ENCODE measurements around the gene TMEM184A. TPM values are rescaled to one million over a fixed set of nuclear protein-coding genes. Genes with fewer than 3 reads are reported as not detected.

TMEM184A gene
- total and polyA plus RNA-seq, 2 of the 13 experiments (the other 11 are each of a cell fraction or from before 2014, with no cell fraction given) = 9.5 to 20.4 TPM

DNA sequence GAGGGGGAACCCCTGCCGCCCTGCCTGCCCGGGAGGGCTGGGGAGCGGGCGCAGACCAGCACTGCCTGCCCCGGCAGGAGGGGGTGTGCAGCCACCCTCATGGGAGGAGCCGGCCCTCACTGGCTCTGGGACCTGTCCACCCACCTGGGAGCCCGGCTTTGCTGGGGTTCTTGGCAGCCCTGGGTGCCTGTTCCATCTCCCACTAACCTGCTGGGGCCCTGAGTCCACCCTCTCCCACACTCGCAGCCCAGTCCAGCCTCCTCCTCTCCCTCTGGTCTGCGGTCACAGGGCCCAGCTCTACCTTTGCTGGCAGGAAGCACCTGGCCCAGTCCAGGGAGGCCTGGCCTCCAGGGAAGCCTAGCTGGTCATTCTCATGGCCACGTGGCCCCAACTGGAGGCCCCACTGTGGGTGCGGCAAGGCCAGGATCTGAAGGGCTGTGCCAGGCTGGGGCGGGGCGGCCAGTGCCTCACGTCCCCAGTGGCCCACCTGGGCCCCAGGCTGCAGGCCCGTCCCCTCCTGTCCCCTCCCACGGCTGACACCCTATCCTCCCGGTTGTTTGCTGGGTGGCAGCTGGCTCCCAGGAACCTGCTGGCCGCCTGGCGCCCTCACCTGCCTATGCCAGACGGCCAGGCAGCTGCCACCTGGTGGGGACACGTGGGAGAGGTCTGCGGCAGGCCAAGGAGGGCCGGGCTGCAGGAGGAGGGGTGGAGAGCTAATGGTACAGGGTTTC is at the start of gene TMEM184A (continued):
- TF ChIP-seq, protein P1, sequence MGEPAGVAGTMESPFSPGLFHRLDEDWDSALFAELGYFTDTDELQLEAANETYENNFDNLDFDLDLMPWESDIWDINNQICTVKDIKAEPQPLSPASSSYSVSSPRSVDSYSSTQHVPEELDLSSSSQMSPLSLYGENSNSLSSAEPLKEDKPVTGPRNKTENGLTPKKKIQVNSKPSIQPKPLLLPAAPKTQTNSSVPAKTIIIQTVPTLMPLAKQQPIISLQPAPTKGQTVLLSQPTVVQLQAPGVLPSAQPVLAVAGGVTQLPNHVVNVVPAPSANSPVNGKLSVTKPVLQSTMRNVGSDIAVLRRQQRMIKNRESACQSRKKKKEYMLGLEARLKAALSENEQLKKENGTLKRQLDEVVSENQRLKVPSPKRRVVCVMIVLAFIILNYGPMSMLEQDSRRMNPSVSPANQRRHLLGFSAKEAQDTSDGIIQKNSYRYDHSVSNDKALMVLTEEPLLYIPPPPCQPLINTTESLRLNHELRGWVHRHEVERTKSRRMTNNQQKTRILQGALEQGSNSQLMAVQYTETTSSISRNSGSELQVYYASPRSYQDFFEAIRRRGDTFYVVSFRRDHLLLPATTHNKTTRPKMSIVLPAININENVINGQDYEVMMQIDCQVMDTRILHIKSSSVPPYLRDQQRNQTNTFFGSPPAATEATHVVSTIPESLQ (CRISPR knock-in tag; conservative IDR thresholded peaks at IDR 0.05) = no peak
- TF ChIP-seq EEA1 (CRISPR knock-in tag; IDR thresholded peaks at IDR 0.05; ENCODE audit: borderline replicate concordance) (0 out of 2 replicates have a peak, but pooled peaks have one; percentile 59), SIN3A (IDR thresholded peaks at IDR 0.05; ENCODE audit: borderline replicate concordance, low read depth, low read length) (peak; percentile 89; the same call in 1 of the 2 replicates), ARID2 (CRISPR knock-in tag; IDR thresholded peaks at IDR 0.05; ENCODE audit: borderline replicate concordance) (no peak), ZIK1 (CRISPR knock-in tag; IDR thresholded peaks at IDR 0.05; ENCODE audit: borderline replicate concordance, low read depth) (peak; percentile 77; the same call in 1 of the 2 replicates), ZNF343 (CRISPR knock-in tag; IDR thresholded peaks at IDR 0.05) (0 out of 2 replicates have a peak, but pooled peaks have one; percentile 28), ZNF101 (CRISPR knock-in tag; IDR thresholded peaks at IDR 0.05; ENCODE audit: borderline replicate concordance, low read depth) (no peak), IKZF1 (IDR thresholded peaks at IDR 0.05) (no peak), ZNF317 (CRISPR knock-in tag; IDR thresholded peaks at IDR 0.05) (peak; percentile 63; the same call in 1 of the 2 replicates), TCF7 (IDR thresholded peaks at IDR 0.05; ENCODE audit: low read depth) (no peak), ATM (IDR thresholded peaks at IDR 0.05; ENCODE audit: borderline replicate concordance) (no peak), KDM2A (CRISPR knock-in tag; IDR thresholded peaks at IDR 0.05; ENCODE audit: borderline replicate concordance, low read depth) (peak; percentile 81), ZNF788 (CRISPR knock-in tag; IDR thresholded peaks at IDR 0.05; ENCODE audit: borderline replicate concordance) (no peak), NCOA5 (CRISPR knock-in tag; IDR thresholded peaks at IDR 0.05) (no peak), ZNF792 (CRISPR knock-in tag; IDR thresholded peaks at IDR 0.05) (peak; percentile 79; the same call in 1 of the 2 replicates), ZNF333 (CRISPR knock-in tag; IDR thresholded peaks at IDR 0.05; ENCODE audit: borderline replicate concordance) (0 out of 2 replicates have a peak, but pooled peaks have one; percentile 78)
- TF ChIP-seq, protein P2, sequence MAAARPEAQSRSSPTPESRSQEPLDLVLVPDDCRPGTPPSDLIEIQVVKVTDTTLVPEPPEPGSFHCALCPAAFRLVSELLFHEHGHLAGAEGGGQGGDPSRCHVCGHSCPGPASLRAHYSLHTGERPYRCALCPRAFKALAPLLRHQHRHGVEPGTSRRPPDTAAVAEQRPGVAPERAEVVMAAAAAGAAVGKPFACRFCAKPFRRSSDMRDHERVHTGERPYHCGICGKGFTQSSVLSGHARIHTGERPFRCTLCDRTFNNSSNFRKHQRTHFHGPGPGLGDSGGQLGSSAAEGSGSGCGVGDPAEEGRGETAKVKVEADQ (CRISPR knock-in tag; IDR thresholded peaks at IDR 0.05; ENCODE audit: borderline replicate concordance) = 0 out of 2 replicates have a peak, but pooled peaks have one; percentile 44
- TF ChIP-seq, protein P3, sequence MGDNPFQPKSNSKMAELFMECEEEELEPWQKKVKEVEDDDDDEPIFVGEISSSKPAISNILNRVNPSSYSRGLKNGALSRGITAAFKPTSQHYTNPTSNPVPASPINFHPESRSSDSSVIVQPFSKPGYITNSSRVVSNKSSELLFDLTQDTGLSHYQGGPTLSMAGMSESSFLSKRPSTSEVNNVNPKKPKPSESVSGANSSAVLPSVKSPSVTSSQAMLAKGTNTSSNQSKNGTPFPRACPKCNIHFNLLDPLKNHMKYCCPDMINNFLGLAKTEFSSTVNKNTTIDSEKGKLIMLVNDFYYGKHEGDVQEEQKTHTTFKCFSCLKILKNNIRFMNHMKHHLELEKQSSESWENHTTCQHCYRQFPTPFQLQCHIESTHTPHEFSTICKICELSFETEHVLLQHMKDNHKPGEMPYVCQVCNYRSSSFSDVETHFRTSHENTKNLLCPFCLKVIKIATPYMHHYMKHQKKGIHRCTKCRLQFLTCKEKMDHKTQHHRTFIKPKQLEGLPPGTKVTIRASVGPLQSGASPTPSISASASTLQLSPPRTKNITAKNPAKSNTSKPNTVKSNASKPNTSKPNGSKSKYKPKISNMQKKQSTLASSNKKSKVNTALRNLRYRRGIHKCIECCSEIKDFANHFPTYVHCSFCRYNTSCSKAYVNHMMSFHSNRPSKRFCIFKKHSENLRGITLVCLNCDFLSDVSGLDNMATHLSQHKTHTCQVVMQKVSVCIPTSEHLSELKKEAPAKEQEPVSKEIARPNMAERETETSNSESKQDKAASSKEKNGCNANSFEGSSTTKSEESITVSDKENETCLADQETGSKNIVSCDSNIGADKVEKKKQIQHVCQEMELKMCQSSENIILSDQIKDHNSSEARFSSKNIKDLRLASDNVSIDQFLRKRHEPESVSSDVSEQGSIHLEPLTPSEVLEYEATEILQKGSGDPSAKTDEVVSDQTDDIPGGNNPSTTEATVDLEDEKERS (CRISPR knock-in tag; IDR thresholded peaks at IDR 0.05) = peak; percentile 53; the same call in 1 of the 2 replicates
- TF ChIP-seq, protein P4, sequence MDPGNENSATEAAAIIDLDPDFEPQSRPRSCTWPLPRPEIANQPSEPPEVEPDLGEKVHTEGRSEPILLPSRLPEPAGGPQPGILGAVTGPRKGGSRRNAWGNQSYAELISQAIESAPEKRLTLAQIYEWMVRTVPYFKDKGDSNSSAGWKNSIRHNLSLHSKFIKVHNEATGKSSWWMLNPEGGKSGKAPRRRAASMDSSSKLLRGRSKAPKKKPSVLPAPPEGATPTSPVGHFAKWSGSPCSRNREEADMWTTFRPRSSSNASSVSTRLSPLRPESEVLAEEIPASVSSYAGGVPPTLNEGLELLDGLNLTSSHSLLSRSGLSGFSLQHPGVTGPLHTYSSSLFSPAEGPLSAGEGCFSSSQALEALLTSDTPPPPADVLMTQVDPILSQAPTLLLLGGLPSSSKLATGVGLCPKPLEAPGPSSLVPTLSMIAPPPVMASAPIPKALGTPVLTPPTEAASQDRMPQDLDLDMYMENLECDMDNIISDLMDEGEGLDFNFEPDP (CRISPR knock-in tag; conservative IDR thresholded peaks at IDR 0.05) = no peak
- TF ChIP-seq, protein P5, sequence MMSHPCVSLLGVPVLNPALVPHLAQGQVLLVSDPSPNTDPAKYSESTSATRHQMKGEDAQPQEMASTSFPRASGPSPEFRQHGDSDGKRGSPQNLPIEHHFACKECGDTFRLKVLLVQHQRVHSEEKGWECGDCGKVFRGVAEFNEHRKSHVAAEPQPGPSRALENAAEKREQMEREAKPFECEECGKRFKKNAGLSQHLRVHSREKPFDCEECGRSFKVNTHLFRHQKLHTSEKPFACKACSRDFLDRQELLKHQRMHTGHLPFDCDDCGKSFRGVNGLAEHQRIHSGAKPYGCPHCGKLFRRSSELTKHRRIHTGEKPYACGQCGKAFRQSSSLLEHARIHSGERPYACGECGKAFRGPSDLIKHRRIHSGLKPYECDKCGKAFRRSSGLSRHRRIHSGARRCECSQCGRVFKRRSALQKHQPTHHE (CRISPR knock-in tag; IDR thresholded peaks at IDR 0.05; ENCODE audit: borderline replicate concordance) = peak; percentile 69

Data from HepG2 (cell line).